ENCODE data around the gene SAG.

Gene SAG

GRCh38 chr2:233288663-233289062 is 19.0 kb upstream of the SAG start:
- no peak for DNase-seq (ENCODE audit: low read depth)

DNA sequence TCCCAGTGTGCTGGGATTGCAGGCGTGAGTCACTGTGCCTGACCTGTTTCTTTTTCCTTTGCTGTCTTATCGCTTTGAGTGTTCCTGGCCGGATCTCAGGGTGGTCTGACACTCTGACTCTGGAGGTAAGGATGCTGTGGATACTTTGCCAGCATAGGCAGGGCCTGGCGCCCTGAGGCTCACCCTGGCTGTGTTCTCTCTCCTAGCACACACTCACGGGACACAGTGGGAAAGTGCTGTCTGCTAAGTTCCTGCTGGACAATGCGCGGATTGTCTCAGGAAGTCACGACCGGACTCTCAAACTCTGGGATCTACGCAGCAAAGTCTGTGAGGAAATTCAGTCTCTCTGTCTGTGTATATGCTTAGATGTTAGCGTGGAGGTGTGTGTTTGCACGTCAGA is 18.0 kb upstream of the SAG start:
- no peak for DNase-seq (ENCODE audit: low read depth)

GRCh38 chr2:233290051-233290845 is 17.4 kb upstream of the SAG start:
- DNase-seq (ENCODE audit: low read depth) = no peak

GRCh38 chr2:233295891-233296290 is 11.7 kb upstream of the SAG start:
- DNase-seq (ENCODE audit: low read depth) = no peak

DNA sequence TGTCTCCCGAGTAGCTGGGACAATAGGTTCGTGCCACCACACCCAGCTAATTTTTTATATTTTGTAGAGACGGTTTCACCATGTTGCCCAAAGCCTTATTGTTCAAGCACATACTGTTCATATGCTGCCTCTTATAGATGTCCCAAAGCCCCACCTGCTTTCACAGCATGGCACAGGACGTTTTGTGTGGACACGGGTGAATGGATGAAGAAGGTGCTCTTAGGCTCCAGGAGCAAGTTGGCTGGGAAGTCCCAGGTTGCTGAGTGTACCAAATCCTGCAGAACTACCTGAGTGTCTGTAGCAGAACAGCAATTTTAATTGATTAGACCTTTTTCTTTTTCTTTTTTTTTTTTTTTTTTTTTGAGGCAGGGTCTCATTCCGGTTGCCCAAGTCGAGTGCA is 10.5 kb upstream of the SAG start:
- no peak for DNase-seq (ENCODE audit: low read depth)

- no peak for DNase-seq (ENCODE audit: low read depth)
These were observed 7.2 kb upstream of the SAG start for GRCh38 chr2:233300401-233300800.

- no peak for DNase-seq (ENCODE audit: low read depth)
These were observed 6.4 kb upstream of the SAG start for GRCh38 chr2:233301248-233301647.

- no peak for DNase-seq (ENCODE audit: low read depth)
These were observed 5.8 kb upstream of the SAG start for GRCh38 chr2:233301811-233302210.

GRCh38 chr2:233303252-233303651 is 4.4 kb upstream of the SAG start:
- DNase-seq (ENCODE audit: low read depth) = no peak

GRCh38 chr2:233311241-233311926 is 3.8 kb downstream of the SAG start:
- no peak for DNase-seq (ENCODE audit: low read depth)

GRCh38 chr2:233312874-233313273 is 5.3 kb downstream of the SAG start:
- DNase-seq (ENCODE audit: low read depth) = no peak

DNA sequence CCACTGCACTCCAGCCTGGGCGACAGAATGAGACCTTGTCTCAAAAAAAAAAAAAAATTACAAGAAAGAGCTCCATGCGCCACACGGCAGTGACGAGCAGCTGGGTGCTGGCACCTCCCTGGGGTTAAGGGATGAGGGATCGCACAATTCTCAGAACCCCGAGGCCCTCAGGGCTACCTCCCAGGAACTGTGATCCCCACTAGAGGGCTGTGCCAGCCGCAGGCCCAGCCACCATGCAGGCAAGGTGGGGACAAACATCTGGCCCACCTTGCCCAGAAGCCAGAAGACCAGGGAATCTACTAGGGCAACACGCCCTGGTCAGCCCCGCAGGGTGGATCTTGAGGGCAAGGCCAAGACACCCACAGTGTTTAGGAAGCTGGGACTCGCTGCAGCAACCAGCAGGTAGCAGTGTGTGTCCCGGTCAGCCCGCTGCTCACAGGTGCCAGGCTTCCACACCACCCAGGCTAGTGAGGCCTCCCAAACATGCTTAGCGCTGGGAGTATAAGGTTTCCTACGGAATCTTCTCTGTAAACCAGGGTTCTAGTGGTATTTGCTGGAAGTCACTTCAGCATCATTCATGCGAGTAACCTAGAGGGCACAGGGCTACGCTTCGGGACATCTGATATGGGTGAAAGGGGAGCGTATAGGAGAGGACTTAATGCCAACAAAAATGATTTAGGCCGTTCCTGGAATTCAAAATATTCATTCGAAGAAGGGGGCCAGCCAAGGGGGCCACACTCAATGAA is 6.7 kb downstream of the SAG start:
- DNase-seq (ENCODE audit: low read depth) = no peak

DNA sequence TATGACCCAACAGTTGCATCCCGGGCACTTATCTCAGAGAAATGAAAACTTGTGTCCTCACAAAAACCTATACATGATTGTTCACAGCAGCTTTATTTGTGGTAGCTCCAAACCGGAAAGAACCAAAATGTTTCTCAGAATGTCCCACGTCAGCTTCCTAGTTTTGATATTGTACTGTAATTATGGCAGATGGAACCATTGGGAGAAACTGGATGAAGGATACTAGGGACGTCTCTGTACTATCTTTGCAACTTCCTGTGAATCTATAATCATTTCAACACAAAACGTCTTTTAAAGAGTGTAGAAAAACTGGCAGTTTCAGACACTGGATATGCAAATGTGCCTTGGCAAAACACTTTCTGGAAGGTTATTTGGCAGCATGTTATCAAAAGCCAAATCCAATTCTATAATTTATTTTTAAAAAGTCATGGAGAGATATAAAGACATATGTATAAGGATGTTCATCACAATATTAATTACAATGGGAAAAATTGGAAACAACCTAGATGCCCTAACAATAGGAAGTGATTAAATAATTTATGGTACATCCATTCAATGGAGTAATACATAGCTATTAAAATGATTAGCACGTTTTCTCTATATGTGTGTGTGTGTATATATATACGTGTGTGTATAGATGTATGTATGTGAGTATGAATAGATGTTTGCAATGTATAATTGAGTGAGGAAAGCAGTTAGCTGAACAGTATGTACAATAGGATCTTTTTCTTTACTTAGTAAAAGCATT is 9.8 kb downstream of the SAG start:
- no peak for DNase-seq (ENCODE audit: low read depth)

GRCh38 chr2:233319256-233319655 is 11.6 kb downstream of the SAG start:
- no peak for DNase-seq (ENCODE audit: low read depth)

GRCh38 chr2:233320470-233320869 is 12.9 kb downstream of the SAG start:
- DNase-seq (ENCODE audit: low read depth) = no peak

- DNase-seq (ENCODE audit: low read depth) = no peak
These were observed 13.6 kb downstream of the SAG start for GRCh38 chr2:233321166-233321565.

DNA sequence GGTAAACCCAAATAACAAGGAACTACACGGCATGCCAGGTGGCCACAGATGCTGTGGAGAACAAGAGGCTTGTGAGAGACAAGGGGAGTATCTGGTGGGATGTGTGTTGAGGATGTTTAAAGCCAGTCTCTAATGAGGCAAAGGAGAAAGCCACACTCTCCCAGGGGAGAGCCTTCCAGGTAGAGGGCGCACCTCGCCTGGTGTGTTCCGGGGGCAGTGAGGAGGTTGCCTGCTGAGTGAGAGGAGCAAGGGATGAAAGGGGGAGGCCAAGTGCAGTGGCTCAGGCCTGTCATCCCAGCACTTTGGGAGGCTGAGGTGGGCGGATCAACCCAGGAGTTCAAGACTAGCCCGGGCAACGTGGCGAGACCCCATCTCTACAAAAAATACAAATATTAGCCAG is 16.2 kb downstream of the SAG start:
- DNase-seq (ENCODE audit: low read depth) = no peak

DNA sequence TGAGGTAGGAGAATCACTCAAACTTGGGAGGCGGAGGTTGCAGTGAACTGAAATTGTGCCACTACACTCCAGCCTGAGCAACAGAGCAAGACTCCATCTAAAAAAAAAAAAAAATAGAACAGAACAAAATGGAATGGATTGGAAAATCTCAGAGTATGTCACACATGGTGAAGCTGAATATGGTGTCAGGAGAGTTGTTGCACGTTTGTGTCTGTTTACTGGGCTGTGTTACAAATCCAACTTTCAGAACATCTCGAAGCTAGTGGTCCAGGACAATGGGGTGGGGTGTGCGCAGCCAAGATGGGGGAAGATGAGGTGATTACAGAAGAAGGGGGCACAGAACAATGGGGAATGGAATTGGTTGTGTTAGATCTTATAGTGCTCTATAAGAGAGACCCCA is 17.6 kb downstream of the SAG start:
- no peak for DNase-seq (ENCODE audit: low read depth)

DNA sequence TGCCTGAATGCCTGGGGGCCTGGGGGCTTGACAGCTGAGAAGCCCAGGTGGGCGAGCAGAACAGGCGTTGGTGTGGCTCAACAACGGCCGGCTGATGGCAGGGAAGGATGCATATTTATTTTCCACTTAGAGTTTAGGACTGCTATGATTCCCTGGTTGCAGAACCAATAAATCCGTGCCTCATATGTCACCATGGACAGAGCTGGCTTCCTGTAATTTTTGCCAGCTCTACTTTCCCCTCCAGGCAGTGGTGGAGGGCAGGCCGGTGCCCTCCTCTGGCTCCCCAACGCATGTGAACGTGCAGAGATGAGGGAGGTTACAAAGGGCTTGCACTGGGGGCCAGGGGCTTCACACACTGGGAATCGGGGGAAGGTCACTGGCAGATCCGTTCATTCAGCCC is 18.2 kb downstream of the SAG start:
- no peak for DNase-seq (ENCODE audit: low read depth)

- no peak for DNase-seq (ENCODE audit: low read depth)
These were observed 18.9 kb downstream of the SAG start for GRCh38 chr2:233326500-233326899.

DNA sequence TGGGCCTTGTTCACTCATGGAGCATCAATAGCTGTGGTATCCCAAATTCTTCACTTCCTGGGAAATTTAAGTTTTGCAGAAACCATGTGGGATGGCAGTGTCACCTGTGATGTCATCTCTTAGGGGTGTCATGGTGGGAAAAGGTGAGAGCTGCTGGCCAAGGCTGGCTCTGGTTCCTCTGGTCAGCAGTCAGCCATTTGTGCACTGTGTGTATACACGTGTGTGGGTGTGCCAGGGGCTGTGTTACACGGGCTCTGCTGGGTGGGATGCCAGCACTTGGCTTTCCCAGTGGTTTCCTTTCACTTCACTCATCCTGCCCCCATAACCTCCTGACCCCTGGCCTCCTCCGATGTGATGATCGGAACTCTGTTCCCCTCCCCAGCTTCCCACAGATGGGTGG is 21.3 kb downstream of the SAG start:
- DNase-seq (ENCODE audit: low read depth) = no peak

DNA sequence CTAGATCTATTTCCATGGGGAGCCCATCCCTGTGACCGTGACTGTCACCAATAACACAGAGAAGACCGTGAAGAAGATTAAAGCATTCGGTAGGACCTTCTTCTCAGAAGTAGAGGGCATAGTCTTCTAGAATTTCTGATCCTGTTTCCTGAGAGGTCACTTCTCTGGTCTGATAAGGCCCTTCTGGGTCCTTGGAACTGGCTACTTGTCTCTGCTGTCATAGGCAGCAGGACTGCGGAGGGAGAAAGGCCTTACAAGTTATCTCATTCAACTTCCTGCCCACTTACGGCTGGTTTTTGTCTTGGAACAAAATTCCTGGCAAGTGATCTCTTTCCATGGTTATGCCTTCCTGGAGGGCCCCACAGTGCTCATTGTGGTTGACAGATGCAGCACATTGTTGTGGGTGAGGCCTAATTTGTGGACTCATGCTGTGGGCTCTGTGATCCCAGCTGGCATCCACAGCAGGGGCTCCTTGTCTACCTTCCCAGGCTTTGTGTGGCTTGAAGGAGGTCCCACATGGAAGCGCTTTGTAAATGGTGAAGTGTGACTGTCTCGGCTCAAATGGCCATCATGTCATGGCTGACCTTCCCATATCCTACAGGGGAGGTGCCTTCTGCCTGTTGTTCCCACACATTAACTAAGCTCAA is 22.0 kb downstream of the SAG start:
- no peak for DNase-seq (ENCODE audit: low read depth)

All from activated T-cell treated with anti-CD3 and anti-CD28 coated beads for 48 hours (primary cell).